Loucy (cell line): ENCODE results near the gene ATF7IP.

Source experiments
- CTCF ChIP-seq: fragments of 200-600 bp; sonication (generic); conservative IDR thresholded peaks from 2 replicates; pipeline ENCODE4 v1.5.1; 2014; ENCODE audit warnings: mild to moderate bottlenecking, antibody characterized with exemption, low read length
- EZH2phosphoT487 ChIP-seq: fragments of 200-600 bp; IDR thresholded peaks from 2 replicates; pipeline ENCODE4 v1.6.1; 2018; ENCODE audit warnings: antibody characterized with exemption, mild to moderate bottlenecking, moderate library complexity, borderline replicate concordance

- TF ChIP-seq CTCF = no peak
- TF ChIP-seq EZH2phosphoT487 = no peak
These were observed 1.7 kb downstream of the ATF7IP start for GRCh38 chr12:14367040-14367661.
